WTC11 (cell line): ENCODE results near the gene MVP. TPM values are rescaled to one million over a fixed set of nuclear protein-coding genes. Genes with fewer than 3 reads are reported as not detected.

Source experiments
- ATAC-seq: fragments of 200-7000 bp; cut with Tn5 transposase; 2 replicates; pipeline ENCODE4 v1.10.0; 2021; ENCODE audit warnings: mild to moderate bottlenecking, moderate library complexity
- CTCF ChIA-PET: fragments of 300-600 bp; sonication (Branson Sonifier 250); formaldehyde crosslinking; loops from one replicate; lab custom pipeline; 2021; ENCODE audit warnings: antibody characterized with exemption; lab: Charles Lee
- POLR2A ChIA-PET: fragments of 350-600 bp; sonication (Branson Sonifier 250); formaldehyde crosslinking; loops from one replicate; lab custom pipeline; 2021; ENCODE audit warnings: antibody characterized with exemption; lab: Charles Lee
- DNase-seq: peaks from one replicate; pipeline ENCODE4 v3.0.0; 2021; ENCODE audit warnings: low spot score
- H3K27ac Mint-ChIP-seq: 2 replicates; pipeline ENCODE4 v1.8.0; 2021; ENCODE audit warnings: mixed read lengths
- H3K27me3 Mint-ChIP-seq: 2 replicates; pipeline ENCODE4 v1.8.0; 2021; ENCODE audit warnings: low read depth, mild to moderate bottlenecking, moderate library complexity, mixed read lengths
- H3K36me3 Mint-ChIP-seq: 2 replicates; pipeline ENCODE4 v1.8.0; 2021; ENCODE audit warnings: mixed read lengths
- H3K4me1 Mint-ChIP-seq: 2 replicates; pipeline ENCODE4 v1.8.0; 2022; ENCODE audit warnings: mixed read lengths
- H3K4me3 Mint-ChIP-seq: 2 replicates; pipeline ENCODE4 v1.8.0; 2021; ENCODE audit warnings: mild to moderate bottlenecking, moderate library complexity, mixed read lengths
- H3K9me3 Mint-ChIP-seq: 2 replicates; pipeline ENCODE4 v1.8.0; 2021; ENCODE audit warnings: mixed read lengths
- CREB1 ChIP-seq: sonication (generic); formaldehyde crosslinking; IDR thresholded peaks from 2 replicates; pipeline ENCODE4 v1.8.0; 2023; ENCODE audit warnings: mild to moderate bottlenecking, missing genetic modification reagents
- CREM ChIP-seq: sonication (generic); formaldehyde crosslinking; IDR thresholded peaks from 2 replicates; pipeline ENCODE4 v1.8.1; 2022; ENCODE audit warnings: mild to moderate bottlenecking, missing genetic modification reagents, moderate library complexity
- ESRRA ChIP-seq: sonication (generic); formaldehyde crosslinking; IDR thresholded peaks from 2 replicates; pipeline ENCODE4 v1.8.1; 2022; ENCODE audit warnings: mild to moderate bottlenecking, missing genetic modification reagents, borderline replicate concordance
- FOXP1 ChIP-seq: sonication (generic); formaldehyde crosslinking; IDR thresholded peaks from 2 replicates; pipeline ENCODE4 v1.8.0; 2022; ENCODE audit warnings: missing genetic modification reagents, mild to moderate bottlenecking, moderate library complexity, borderline replicate concordance
- MXD4 ChIP-seq: fragments of 250-450 bp; sonication (Bioruptor Pico); IDR thresholded peaks from 2 replicates; pipeline ENCODE4 v1.8.0; 2021; ENCODE audit warnings: mild to moderate bottlenecking, moderate library complexity, borderline replicate concordance
- MYBL2 ChIP-seq: sonication (generic); formaldehyde crosslinking; IDR thresholded peaks from 2 replicates; pipeline ENCODE4 v1.8.1; 2023; ENCODE audit warnings: mild to moderate bottlenecking, moderate library complexity, missing genetic modification reagents
- SMAD4 ChIP-seq: sonication (generic); formaldehyde crosslinking; IDR thresholded peaks from 2 replicates; pipeline ENCODE4 v1.8.0; 2022; ENCODE audit warnings: mild to moderate bottlenecking, missing genetic modification reagents
- TEAD1 ChIP-seq: sonication (generic); formaldehyde crosslinking; IDR thresholded peaks from 2 replicates; pipeline ENCODE4 v1.8.0; 2022; ENCODE audit warnings: mild to moderate bottlenecking, missing genetic modification reagents
- ZNF263 ChIP-seq: sonication (generic); formaldehyde crosslinking; IDR thresholded peaks from 2 replicates; pipeline ENCODE4 v1.8.1; 2022; ENCODE audit warnings: low read depth, mild to moderate bottlenecking, moderate library complexity, missing genetic modification reagents
- ZNF423 ChIP-seq: fragments of 250-450 bp; sonication (Bioruptor Pico); IDR thresholded peaks from 2 replicates; pipeline ENCODE4 v2.1.2; 2022; ENCODE audit warnings: mild to moderate bottlenecking, moderate library complexity
- ZNF671 ChIP-seq: fragments of 250-450 bp; sonication (Bioruptor Pico); IDR thresholded peaks from 2 replicates; pipeline ENCODE4 v1.8.0; 2021; ENCODE audit warnings: mild to moderate bottlenecking
- total RNA-seq: library from RNA; stranded (reverse); gene quantifications from 3 replicates; pipeline ENCODE4 v1.2.3, GENCODE V29; 2021
- TF ChIP-seq, protein P1 (sequence below): sonication (generic); formaldehyde crosslinking; IDR thresholded peaks from 2 replicates; pipeline ENCODE4 v1.8.1; 2022; ENCODE audit warnings: mild to moderate bottlenecking, moderate library complexity, missing genetic modification reagents
- TF ChIP-seq, protein P2 (sequence below): fragments of 250-450 bp; sonication (Bioruptor Pico); IDR thresholded peaks from 2 replicates; pipeline ENCODE4 v1.9.0; 2021; ENCODE audit warnings: mild to moderate bottlenecking
- TF ChIP-seq, protein P3 (sequence below): sonication (generic); formaldehyde crosslinking; IDR thresholded peaks from 2 replicates; pipeline ENCODE4 v1.8.0; 2023; ENCODE audit warnings: missing genetic modification reagents, mild to moderate bottlenecking, borderline replicate concordance
- TF ChIP-seq, protein P4 (sequence below): sonication (generic); formaldehyde crosslinking; IDR thresholded peaks from 2 replicates; pipeline ENCODE4 v1.8.0; 2023; ENCODE audit warnings: mild to moderate bottlenecking, missing genetic modification reagents
- TF ChIP-seq, protein P5 (sequence below): sonication (generic); formaldehyde crosslinking; conservative IDR thresholded peaks from 2 replicates; pipeline ENCODE4 v1.8.1; 2022; ENCODE audit warnings: mild to moderate bottlenecking, missing genetic modification reagents

Gene MVP
- total RNA-seq, 1 experiment from 2014 or later: 10.8 TPM

DNA sequence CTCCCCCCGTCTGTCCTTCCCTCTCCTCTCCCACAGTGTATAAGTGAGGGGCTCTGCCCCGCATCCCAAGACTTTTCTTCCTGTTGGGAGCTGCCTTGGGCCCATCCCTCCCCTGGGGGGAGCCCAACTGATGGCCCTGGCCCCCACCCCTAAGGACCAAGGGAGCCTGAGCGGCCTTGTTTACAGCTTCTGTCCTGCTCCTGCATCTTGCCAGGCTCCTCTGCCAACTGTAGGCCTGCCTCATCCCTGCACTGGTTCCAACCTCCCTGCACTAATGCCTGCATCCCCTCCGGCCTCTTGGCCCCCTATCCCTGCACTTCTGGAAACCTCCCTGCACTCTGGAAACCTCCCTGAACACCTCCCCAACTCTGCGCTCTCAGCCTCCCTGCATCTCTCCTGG lies 5.7 kb upstream of the MVP start:
- Mint-ChIP-seq H3K4me3 (peak overlapping the region; percentile 94), H3K9me3 (no peaks in the 10 kb centered on the region), H3K27me3 (no peaks in the 10 kb centered on the region; the same call in 1 of the 2 replicates), H3K36me3 (peaks cover 20% of the 10 kb centered on the region), H3K27ac (peak overlapping the region; percentile 88), H3K4me1 (peaks cover 59% of the 10 kb centered on the region)
- TF ChIP-seq, protein P1, sequence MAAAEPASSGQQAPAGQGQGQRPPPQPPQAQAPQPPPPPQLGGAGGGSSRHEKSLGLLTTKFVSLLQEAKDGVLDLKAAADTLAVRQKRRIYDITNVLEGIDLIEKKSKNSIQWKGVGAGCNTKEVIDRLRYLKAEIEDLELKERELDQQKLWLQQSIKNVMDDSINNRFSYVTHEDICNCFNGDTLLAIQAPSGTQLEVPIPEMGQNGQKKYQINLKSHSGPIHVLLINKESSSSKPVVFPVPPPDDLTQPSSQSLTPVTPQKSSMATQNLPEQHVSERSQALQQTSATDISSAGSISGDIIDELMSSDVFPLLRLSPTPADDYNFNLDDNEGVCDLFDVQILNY (CRISPR knock-in tag): no peak
- no peak for TF ChIP-seq SMAD4
- no peak for ATAC-seq
- no peak for DNase-seq
- ChIA-PET CTCF (interaction anchor here (0.9 to 5.7 kb wide), 8 partner anchors 11 to 217 kb away, joined by 3 to 81 read pairs (median 16); partner anchors contain the start of gene TLCD3B), POLR2A (no interaction called here)

DNA sequence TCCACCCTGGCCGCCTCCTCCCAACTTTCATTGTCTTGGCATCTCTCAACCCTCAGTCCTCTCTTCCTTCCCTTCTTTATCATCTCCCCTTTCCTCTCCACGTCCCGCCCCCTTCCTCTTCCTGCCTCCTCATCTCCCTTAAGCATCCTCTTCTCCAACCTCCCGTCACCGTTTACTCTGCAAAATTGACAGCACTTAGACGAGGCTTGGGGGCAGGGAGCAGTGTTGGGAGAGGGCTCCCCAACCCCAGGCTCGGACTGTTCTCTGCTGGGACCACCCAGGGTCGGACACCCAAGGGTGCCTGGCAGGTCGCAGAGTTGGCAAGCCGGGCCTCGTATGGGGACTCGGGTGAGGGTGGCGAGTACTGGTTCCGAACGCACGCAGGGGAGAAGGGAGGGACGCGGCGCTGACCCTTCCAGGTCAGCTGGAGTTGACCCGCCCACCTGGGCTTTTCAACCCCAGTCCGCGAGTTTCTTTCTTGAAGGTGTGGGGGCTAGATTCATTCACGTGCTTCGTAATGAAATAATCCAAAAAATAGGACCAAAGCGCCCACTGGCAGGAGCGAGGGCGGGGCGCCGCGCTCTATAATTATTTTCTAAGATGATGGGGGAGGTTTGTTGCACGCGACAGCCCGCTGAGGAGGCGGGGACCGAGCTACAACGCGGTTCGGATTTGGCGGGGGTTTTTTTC lies 5.1 kb upstream of the MVP start:
- DNase-seq (peak; percentile 30), ATAC-seq (no peak)
- TF ChIP-seq ESRRA (CRISPR knock-in tag) (no peak), TEAD1 (CRISPR knock-in tag) (0 out of 2 replicates have a peak, but pooled peaks have one; percentile 19), ZNF423 (peak; percentile 85), ZNF671 (CRISPR knock-in tag) (no peak), SMAD4 (no peak), MYBL2 (CRISPR knock-in tag) (0 out of 2 replicates have a peak, but pooled peaks have one; percentile 34), FOXP1 (no peak)
- TF ChIP-seq, protein P2, sequence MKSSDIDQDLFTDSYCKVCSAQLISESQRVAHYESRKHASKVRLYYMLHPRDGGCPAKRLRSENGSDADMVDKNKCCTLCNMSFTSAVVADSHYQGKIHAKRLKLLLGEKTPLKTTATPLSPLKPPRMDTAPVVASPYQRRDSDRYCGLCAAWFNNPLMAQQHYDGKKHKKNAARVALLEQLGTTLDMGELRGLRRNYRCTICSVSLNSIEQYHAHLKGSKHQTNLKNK: no peak
- TF ChIP-seq, protein P3, sequence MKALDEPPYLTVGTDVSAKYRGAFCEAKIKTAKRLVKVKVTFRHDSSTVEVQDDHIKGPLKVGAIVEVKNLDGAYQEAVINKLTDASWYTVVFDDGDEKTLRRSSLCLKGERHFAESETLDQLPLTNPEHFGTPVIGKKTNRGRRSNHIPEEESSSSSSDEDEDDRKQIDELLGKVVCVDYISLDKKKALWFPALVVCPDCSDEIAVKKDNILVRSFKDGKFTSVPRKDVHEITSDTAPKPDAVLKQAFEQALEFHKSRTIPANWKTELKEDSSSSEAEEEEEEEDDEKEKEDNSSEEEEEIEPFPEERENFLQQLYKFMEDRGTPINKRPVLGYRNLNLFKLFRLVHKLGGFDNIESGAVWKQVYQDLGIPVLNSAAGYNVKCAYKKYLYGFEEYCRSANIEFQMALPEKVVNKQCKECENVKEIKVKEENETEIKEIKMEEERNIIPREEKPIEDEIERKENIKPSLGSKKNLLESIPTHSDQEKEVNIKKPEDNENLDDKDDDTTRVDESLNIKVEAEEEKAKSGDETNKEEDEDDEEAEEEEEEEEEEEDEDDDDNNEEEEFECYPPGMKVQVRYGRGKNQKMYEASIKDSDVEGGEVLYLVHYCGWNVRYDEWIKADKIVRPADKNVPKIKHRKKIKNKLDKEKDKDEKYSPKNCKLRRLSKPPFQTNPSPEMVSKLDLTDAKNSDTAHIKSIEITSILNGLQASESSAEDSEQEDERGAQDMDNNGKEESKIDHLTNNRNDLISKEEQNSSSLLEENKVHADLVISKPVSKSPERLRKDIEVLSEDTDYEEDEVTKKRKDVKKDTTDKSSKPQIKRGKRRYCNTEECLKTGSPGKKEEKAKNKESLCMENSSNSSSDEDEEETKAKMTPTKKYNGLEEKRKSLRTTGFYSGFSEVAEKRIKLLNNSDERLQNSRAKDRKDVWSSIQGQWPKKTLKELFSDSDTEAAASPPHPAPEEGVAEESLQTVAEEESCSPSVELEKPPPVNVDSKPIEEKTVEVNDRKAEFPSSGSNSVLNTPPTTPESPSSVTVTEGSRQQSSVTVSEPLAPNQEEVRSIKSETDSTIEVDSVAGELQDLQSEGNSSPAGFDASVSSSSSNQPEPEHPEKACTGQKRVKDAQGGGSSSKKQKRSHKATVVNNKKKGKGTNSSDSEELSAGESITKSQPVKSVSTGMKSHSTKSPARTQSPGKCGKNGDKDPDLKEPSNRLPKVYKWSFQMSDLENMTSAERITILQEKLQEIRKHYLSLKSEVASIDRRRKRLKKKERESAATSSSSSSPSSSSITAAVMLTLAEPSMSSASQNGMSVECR (CRISPR knock-in tag): 0 out of 2 replicates have a peak, but pooled peaks have one; percentile 46
- POLR2A ChIA-PET: interaction anchor here (0.7 to 2.9 kb wide), 5 partner anchors 8 to 273 kb away, joined by 3 to 12 read pairs (median 7); partner anchors contain the start of gene MAZ
- Mint-ChIP-seq H3K27ac (peak overlapping the region; percentile 88), H3K4me1 (peaks cover 59% of the 10 kb centered on the region), H3K36me3 (peaks cover 25% of the 10 kb centered on the region), H3K9me3 (no peaks in the 10 kb centered on the region), H3K27me3 (no peaks in the 10 kb centered on the region; the same call in 1 of the 2 replicates), H3K4me3 (peak overlapping the region; percentile 94)
- CTCF ChIA-PET: interaction anchor here (0.5 to 5.7 kb wide), 27 partner anchors 8 to 250 kb away, joined by 3 to 81 read pairs (median 5); partner anchors contain the start of genes ALDOA, ASPHD1, HIRIP3 and KIF22

DNA sequence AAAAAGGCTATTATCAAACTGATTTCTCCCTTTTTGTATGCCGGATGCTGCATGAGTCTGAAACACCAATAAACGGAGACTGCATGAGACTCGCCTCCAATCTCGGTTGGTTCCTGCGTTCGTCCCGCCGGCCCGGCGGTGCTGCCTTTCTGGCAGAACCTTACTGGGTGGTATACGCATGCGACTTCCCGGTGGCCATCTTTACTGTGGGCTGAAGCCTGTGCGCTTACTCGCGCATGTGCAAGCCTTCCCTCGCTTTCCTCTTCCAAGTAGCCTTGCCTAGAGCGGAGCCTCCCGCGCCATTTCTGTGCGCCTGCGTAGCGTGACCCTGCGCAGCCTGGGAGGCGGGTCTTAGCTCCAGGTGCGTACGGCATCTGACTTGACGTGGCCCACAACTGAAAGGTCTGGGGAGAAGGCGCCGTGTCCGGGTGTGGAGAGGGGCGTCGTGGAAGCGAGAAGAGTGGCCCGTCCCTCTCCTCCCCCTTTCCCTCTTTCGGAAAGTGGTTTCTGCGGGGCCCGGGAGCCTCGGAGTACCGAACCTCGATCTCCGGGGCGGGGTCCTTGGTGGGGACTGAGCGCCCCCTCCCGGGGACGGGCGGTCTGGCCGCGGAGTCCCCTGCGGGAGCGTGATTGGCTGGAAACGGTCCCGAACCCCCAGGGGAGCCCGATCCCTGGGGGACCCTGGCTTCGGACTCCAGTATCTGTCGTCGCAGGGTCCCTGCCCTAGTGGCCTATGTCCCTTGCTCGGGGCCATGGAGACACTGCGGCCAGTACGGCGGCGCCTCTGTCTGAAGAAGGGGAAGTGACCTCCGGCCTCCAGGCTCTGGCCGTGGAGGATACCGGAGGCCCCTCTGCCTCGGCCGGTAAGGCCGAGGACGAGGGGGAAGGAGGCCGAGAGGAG lies 4.2 kb upstream of the MVP start, which contains the start of gene PAGR1:
Gene PAGR1, plus strand, starts transcription at position 360 of the 901 bp plus-strand sequence. Its CDS starts 374 bp downstream, at position 734.
- ATAC-seq (peak; percentile 56), DNase-seq (peak; percentile 98)
- POLR2A ChIA-PET: interaction anchor here (0.6 to 2.9 kb wide), 9 partner anchors 9 to 272 kb away, joined by 3 to 12 read pairs (median 5); partner anchors contain the start of gene MAZ
- H3K27ac Mint-ChIP-seq: peak within 1 kb of the TSS; percentile 100
- CTCF ChIA-PET: interaction anchor here (0.5 to 5.7 kb wide), 35 partner anchors 9 to 249 kb away, joined by 3 to 81 read pairs (median 4); partner anchors contain the start of genes ALDOA, ASPHD1, CDIPT and HIRIP3
- H3K4me1 Mint-ChIP-seq: peaks cover 56% of the 10 kb centered on the region
- H3K4me3 Mint-ChIP-seq: peak within 1 kb of the TSS; percentile 94
- peaks cover 30% of the 10 kb centered on the region for H3K36me3 Mint-ChIP-seq
- H3K27me3 Mint-ChIP-seq: no peaks in the 10 kb centered on the region; the same call in 1 of the 2 replicates
- H3K9me3 Mint-ChIP-seq: no peaks in the 10 kb centered on the region
- TF ChIP-seq, protein P4, sequence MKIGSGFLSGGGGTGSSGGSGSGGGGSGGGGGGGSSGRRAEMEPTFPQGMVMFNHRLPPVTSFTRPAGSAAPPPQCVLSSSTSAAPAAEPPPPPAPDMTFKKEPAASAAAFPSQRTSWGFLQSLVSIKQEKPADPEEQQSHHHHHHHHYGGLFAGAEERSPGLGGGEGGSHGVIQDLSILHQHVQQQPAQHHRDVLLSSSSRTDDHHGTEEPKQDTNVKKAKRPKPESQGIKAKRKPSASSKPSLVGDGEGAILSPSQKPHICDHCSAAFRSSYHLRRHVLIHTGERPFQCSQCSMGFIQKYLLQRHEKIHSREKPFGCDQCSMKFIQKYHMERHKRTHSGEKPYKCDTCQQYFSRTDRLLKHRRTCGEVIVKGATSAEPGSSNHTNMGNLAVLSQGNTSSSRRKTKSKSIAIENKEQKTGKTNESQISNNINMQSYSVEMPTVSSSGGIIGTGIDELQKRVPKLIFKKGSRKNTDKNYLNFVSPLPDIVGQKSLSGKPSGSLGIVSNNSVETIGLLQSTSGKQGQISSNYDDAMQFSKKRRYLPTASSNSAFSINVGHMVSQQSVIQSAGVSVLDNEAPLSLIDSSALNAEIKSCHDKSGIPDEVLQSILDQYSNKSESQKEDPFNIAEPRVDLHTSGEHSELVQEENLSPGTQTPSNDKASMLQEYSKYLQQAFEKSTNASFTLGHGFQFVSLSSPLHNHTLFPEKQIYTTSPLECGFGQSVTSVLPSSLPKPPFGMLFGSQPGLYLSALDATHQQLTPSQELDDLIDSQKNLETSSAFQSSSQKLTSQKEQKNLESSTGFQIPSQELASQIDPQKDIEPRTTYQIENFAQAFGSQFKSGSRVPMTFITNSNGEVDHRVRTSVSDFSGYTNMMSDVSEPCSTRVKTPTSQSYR: no peak; the same call in 1 of the 2 replicates
- TF ChIP-seq CREM (CRISPR knock-in tag) (peak; percentile 80), MXD4 (no peak), CREB1 (CRISPR knock-in tag) (0 out of 2 replicates have a peak, but pooled peaks have one; percentile 15), ZNF263 (CRISPR knock-in tag) (0 out of 2 replicates have a peak, but pooled peaks have one; percentile 56)
- TF ChIP-seq, protein P5, sequence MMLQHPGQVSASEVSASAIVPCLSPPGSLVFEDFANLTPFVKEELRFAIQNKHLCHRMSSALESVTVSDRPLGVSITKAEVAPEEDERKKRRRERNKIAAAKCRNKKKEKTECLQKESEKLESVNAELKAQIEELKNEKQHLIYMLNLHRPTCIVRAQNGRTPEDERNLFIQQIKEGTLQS (CRISPR knock-in tag): no peak
